ENCODE measurements around the gene USH1G. TPM values are rescaled to one million over a fixed set of nuclear protein-coding genes. Genes with fewer than 3 reads are reported as not detected.

USH1G gene
- polyA plus RNA-seq, 3 donors = not detected

DNA sequence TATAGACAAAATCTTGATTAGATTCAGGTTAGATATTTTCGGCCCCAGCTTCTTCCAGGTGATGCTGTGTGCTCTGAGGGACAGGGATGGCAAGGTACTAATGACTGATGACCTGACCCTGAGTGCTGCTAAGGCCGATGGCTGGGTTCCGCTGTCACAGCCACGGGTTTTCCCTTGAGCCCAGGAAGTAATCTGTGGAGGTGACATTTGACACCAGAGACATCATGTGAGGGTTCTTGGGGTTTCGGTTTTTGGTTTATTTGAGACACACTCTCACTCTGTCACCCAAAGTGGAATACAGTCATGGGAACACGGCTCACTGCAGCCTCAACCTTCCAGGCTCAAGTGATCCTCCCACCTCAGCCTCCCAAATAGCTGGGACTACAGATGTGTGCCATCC, 22.5 kb upstream of the USH1G start:
- H3K9ac ChIP-seq (ENCODE audit: insufficient read depth, low read length, poor library complexity, severe bottlenecking) = no peak overlapping the region
- WGBS (ENCODE audit: insufficient coverage) = 88% methylated on average over 1 of the region's 6 CpGs
- no peaks in the 10 kb centered on the region for H3K4me1 Mint-ChIP-seq

DNA sequence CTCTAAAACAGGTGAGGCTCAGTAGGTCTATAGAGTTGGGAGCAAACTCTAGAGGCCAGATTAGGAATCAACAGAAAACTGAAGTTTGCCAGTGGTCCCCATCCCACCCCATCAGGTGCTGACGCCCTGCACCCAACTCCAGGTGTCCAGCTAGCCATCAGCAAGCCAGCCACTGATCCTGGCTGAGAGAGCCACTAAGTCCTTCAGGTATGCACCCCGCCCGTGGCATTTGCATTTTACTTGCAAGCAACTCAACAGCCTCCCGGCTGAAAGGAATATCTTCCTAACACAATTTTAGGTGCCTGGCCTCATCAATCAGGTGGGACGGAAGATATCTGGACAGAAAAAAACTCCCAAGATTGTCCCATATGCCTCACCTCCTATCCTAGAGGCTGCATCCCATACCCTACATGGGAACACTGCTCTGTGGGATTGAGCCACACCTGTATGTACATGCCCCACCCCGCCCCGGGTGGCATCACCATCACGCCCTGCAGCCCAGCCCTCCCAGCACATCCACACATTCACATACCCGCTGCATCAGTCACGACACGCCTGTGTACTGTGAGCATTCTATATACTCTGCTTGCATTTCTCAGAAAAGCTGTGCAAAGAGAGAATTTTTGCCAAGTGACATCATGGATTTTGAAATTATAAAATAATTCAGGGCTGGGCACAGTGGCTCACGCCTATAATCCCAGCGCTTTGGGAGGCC, 20.9 kb upstream of the USH1G start:
- Histone ChIP-seq H3K9ac (ENCODE audit: insufficient read depth, low read length, poor library complexity, severe bottlenecking) (no peak overlapping the region), H3K4me1 (ENCODE audit: control insufficient read depth in 1 of 2, insufficient read depth in 2 of 2, low read length in 2 of 2) (no peaks in the 10 kb centered on the region), H3K27me3 (ENCODE audit: control insufficient read depth in 2 of 2, insufficient read depth in 2 of 2, low read length in 2 of 2) (peaks cover 2 to 7% of the 10 kb centered on the region in 2 donors), H2AFZ (ENCODE audit: insufficient read depth, low read depth, low read length, poor library complexity, severe bottlenecking) (no peak overlapping the region), H3K4me3 (replicated peaks in 1 of 3; ENCODE audit: low read depth in 2 of 3, low read length in 3 of 3) (no peak overlapping the region), H3K27ac (ENCODE audit: low read depth in 1 of 2, low read length in 2 of 2) (no peak overlapping the region), H3K36me3 (replicated peaks in 1 of 2; ENCODE audit: control insufficient read depth in 1 of 2, insufficient read depth in 2 of 2, low read length in 2 of 2) (no peaks in the 10 kb centered on the region), H3K4me2 (replicated peaks; ENCODE audit: extremely low read depth, low read length, poor library complexity, severe bottlenecking) (no peak overlapping the region), H4K20me1 (ENCODE audit: insufficient read depth, low read length) (no peaks in the 10 kb centered on the region), H3K79me2 (ENCODE audit: insufficient read depth, low read length) (no peaks in the 10 kb centered on the region), H3K9me3 (replicated peaks in 1 of 2; ENCODE audit: control insufficient read depth in 1 of 2, insufficient read depth in 1 of 2, low read length in 2 of 2) (no peaks in the 10 kb centered on the region)
- peaks cover 30 to 71% (median 39%) of the 10 kb centered on the region in 3 donors for H3K27me3 Mint-ChIP-seq (ENCODE audit: low read depth in 3 of 3)
- H3K36me3 Mint-ChIP-seq = no peaks in the 10 kb centered on the region
- H3K4me3 Mint-ChIP-seq = peak overlapping the region in 1 of 2 donors; percentile 30
- no peaks in the 10 kb centered on the region for H3K4me1 Mint-ChIP-seq
- TF ChIP-seq CTCF (IDR thresholded peaks at IDR 0.05) = no peak
- no peak overlapping the region for H3K27ac Mint-ChIP-seq
- WGBS (ENCODE audit: insufficient coverage) = 82% methylated on average over 8 of the region's 13 CpGs
- intact Hi-C loops (cut with micrococcal nuclease) = no loop called here
- no peak for DNase-seq
- H3K9me3 Mint-ChIP-seq = peaks cover 0 to 2% (median 0%) of the 10 kb centered on the region in 7 donors

More for the DNA sequence above, 22.5 kb upstream of the USH1G start:
- no peak overlapping the region for H2AFZ ChIP-seq (ENCODE audit: insufficient read depth, low read depth, low read length, poor library complexity, severe bottlenecking)
- H3K4me1 ChIP-seq (ENCODE audit: control insufficient read depth in 1 of 2, insufficient read depth in 2 of 2, low read length in 2 of 2) = no peaks in the 10 kb centered on the region
- Mint-ChIP-seq H3K36me3 (no peaks in the 10 kb centered on the region), H3K27ac (no peak overlapping the region), H3K9me3 (no peaks in the 10 kb centered on the region), H3K4me3 (no peak overlapping the region), H3K27me3 (ENCODE audit: low read depth in 3 of 3) (peaks cover 26 to 64% (median 27%) of the 10 kb centered on the region in 3 donors)
- no peak overlapping the region for H3K27ac ChIP-seq (ENCODE audit: low read depth in 1 of 2, low read length in 2 of 2)
- no peaks in the 10 kb centered on the region for H3K79me2 ChIP-seq (ENCODE audit: insufficient read depth, low read length)
- DNase-seq = no peak
- no peaks in the 10 kb centered on the region for H3K36me3 ChIP-seq (replicated peaks in 1 of 2; ENCODE audit: control insufficient read depth in 1 of 2, insufficient read depth in 2 of 2, low read length in 2 of 2)
- H3K4me3 ChIP-seq (replicated peaks in 1 of 3; ENCODE audit: low read depth in 2 of 3, low read length in 3 of 3) = no peak overlapping the region
- no peaks in the 10 kb centered on the region for H3K9me3 ChIP-seq (replicated peaks in 1 of 2; ENCODE audit: control insufficient read depth in 1 of 2, insufficient read depth in 1 of 2, low read length in 2 of 2)
- intact Hi-C loops (cut with micrococcal nuclease) = no loop called here
- no peak overlapping the region for H3K4me2 ChIP-seq (replicated peaks; ENCODE audit: extremely low read depth, low read length, poor library complexity, severe bottlenecking)
- peaks cover 0 to 2% of the 10 kb centered on the region in 2 donors for H3K27me3 ChIP-seq (ENCODE audit: control insufficient read depth in 2 of 2, insufficient read depth in 2 of 2, low read length in 2 of 2)
- no peaks in the 10 kb centered on the region for H4K20me1 ChIP-seq (ENCODE audit: insufficient read depth, low read length)
- TF ChIP-seq CTCF (IDR thresholded peaks at IDR 0.05) = no peak
